C4-2B (cell line): ENCODE results near the gene NELFB.

Experiments used
- ZFX ChIP-seq: fragments of 450-650 bp; IDR thresholded peaks from 2 replicates; pipeline ENCODE4 v1.6.1; 2017
- TF ChIP-seq, protein P1 (sequence below): fragments of 450-650 bp; conservative IDR thresholded peaks from 2 replicates; pipeline ENCODE4 v1.5.1; 2017; ENCODE audit warnings: mild to moderate bottlenecking

DNA sequence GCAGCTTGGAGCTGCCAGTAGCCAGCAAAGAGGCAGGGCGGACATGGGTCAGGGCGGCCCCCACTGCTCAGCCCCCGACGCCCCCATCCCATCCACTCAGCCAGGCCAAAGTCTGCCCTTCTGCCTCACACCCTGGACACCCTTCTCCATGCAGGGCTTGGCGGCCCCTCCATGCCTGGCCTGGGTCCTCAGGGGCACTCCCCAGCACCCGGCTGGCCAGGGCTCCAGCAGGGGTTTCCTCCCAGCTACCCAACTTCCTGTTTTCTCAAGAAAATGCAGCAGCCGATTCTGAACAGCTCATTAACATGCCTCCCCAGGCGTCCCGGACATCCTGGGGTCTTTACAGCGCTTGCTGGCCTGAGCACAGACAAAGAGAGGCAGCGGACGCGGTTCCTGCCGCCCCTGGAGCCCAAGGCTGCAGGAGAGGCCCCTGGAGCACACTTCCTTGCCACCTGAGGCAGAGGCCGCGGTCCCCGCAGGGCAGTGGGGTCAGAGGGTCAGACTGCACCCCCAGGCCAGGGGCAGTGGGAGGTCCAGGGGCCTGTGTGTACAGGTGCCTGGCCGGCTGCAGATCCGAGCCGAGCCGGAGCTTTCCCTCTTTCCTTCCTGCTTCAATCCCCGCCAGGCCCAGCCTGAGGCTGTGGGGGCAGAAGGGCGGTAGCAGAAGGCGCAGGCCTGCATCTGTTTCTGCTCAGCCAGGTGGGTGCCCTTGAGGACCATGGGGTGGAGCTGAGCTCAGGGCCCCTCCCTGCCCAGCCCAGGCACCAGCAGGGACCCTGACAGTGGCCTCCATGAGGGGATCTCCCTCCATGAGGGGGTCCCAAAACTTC, 65.6 kb downstream of the NELFB start:
- no peak for TF ChIP-seq ZFX
- TF ChIP-seq, protein P1, sequence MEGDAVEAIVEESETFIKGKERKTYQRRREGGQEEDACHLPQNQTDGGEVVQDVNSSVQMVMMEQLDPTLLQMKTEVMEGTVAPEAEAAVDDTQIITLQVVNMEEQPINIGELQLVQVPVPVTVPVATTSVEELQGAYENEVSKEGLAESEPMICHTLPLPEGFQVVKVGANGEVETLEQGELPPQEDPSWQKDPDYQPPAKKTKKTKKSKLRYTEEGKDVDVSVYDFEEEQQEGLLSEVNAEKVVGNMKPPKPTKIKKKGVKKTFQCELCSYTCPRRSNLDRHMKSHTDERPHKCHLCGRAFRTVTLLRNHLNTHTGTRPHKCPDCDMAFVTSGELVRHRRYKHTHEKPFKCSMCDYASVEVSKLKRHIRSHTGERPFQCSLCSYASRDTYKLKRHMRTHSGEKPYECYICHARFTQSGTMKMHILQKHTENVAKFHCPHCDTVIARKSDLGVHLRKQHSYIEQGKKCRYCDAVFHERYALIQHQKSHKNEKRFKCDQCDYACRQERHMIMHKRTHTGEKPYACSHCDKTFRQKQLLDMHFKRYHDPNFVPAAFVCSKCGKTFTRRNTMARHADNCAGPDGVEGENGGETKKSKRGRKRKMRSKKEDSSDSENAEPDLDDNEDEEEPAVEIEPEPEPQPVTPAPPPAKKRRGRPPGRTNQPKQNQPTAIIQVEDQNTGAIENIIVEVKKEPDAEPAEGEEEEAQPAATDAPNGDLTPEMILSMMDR = no peak
